Prostate gland (tissue), 2 donors: Measurements from ENCODE around the gene SLC4A2.

ENCODE experiments used
- CTCF ChIP-seq, 4 experiments: fragments of 200-600 bp in 2 of 4; fragments of 450-650 bp in 2 of 4; sonication (generic) in 2 of 4; IDR thresholded peaks; 1 replicate in 3 of 4; 2 replicates in 1 of 4; pipeline ENCODE4 v1.5.1; 2016 to 2019; ENCODE audit warnings: antibody characterized with exemption in 4 of 4, mild to moderate bottlenecking in 2 of 4, moderate library complexity in 2 of 4
- POLR2AphosphoS5 ChIP-seq: sonication (generic); formaldehyde crosslinking; IDR thresholded peaks from one replicate; pipeline ENCODE4 v1.6.1; 2017; ENCODE audit warnings: antibody characterized with exemption

- TF ChIP-seq POLR2AphosphoS5, result no peak
- TF ChIP-seq CTCF (IDR thresholded peaks at IDR 0.05), result no peak
Observed at GRCh38 chr7:151063212-151063561, 3.8 kb downstream of the SLC4A2 start.
